Measurements from ENCODE around the gene TSFM.
"Not testable (repeated sequence)": the region's sequence is repeated elsewhere in the genome, so short reads cannot be mapped to it uniquely, and the experiment has no call there.

The TSFM gene

GRCh38 chr12:57765003-57765697, 17.4 kb upstream of the TSFM start:
- no peak for DNase-seq

- no peak for DNase-seq
Measured at GRCh38 chr12:57765698-57766463, 16.7 kb upstream of the TSFM start.

GRCh38 chr12:57766464-57767304, 15.9 kb upstream of the TSFM start, which contains the start of gene CYP27B1:
Gene CYP27B1 (minus strand): TSS chr12:57767078. CDS start chr12:57767041, 37 bp downstream.
- DNase-seq, result peak; percentile 38

GRCh38 chr12:57767305-57767698, 15.3 kb upstream of the TSFM start:
- DNase-seq, result no peak

- no peak for DNase-seq
Measured at GRCh38 chr12:57767876-57768275, 14.7 kb upstream of the TSFM start.

GRCh38 chr12:57769594-57769993, 13.0 kb upstream of the TSFM start:
- DNase-seq, result no peak

- no peak for DNase-seq
Measured at GRCh38 chr12:57770734-57771133, 11.9 kb upstream of the TSFM start.

- DNase-seq, result peak; percentile 71
Measured at GRCh38 chr12:57771236-57771872, 11.2 kb upstream of the TSFM start.

- DNase-seq, result peak; percentile 81
Measured at GRCh38 chr12:57771873-57772428, 10.6 kb upstream of the TSFM start, which contains the start of gene METTL1. Gene METTL1 (minus strand): TSS chr12:57772105. CDS start chr12:57772083, 22 bp downstream.

GRCh38 chr12:57772429-57773322, 9.9 kb upstream of the TSFM start, which contains the start of gene EEF1AKMT3:
Gene EEF1AKMT3 (plus strand): TSS chr12:57772614. CDS start chr12:57772725, 111 bp downstream.
- no peak for DNase-seq

- not testable (repeated sequence) for DNase-seq
Measured at GRCh38 chr12:57774634-57775033, 8.0 kb upstream of the TSFM start.

GRCh38 chr12:57775044-57775443, 7.5 kb upstream of the TSFM start:
- no peak for DNase-seq

GRCh38 chr12:57775563-57776246, 6.9 kb upstream of the TSFM start:
- DNase-seq, result no peak

- no peak for DNase-seq
Measured at GRCh38 chr12:57776247-57776587, 6.4 kb upstream of the TSFM start.

GRCh38 chr12:57777367-57777766, 5.2 kb upstream of the TSFM start:
- DNase-seq, result no peak

- no peak for DNase-seq
Measured at GRCh38 chr12:57777911-57778310, 4.7 kb upstream of the TSFM start.

GRCh38 chr12:57779736-57780135, 2.9 kb upstream of the TSFM start:
- no peak for DNase-seq

GRCh38 chr12:57780284-57780897, 2.2 kb upstream of the TSFM start:
- DNase-seq, result no peak

- DNase-seq, result no peak
Measured at GRCh38 chr12:57781244-57781643, 1.3 kb upstream of the TSFM start.

- no peak for DNase-seq
Measured at GRCh38 chr12:57781801-57782200, 786 bp upstream of the TSFM start.
